CD8-positive, alpha-beta memory T cell (primary cell): Measurements from ENCODE around the gene PTCHD4. TPM values are rescaled to one million over a fixed set of nuclear protein-coding genes. Genes with fewer than 3 reads are reported as not detected.

Source experiments
- CTCF ChIA-PET: fragments of 350-600 bp; sonication (Branson Sonifier 250); formaldehyde crosslinking; loops from one replicate; lab custom pipeline; 2021; ENCODE audit warnings: antibody characterized with exemption; lab: Charles Lee
- POLR2A ChIA-PET: fragments of 350-600 bp; sonication (Branson Sonifier 250); formaldehyde crosslinking; loops from one replicate; lab custom pipeline; 2021; ENCODE audit warnings: antibody characterized with exemption; lab: Charles Lee
- DNase-seq, 5 donors: peaks; one replicate each; pipeline versions ENCODE4 v3.0.0 to v3.0.0-alpha.2; 2020 to 2022; ENCODE audit warnings: mixed read lengths in 1 of 5
- H3K27ac ChIP-seq: one replicate; pipeline ENCODE4 v1.7.0; 2013; ENCODE audit warnings: low read depth, mild to moderate bottlenecking, low read length, moderate library complexity
- H3K27me3 ChIP-seq: 2 replicates; pipeline ENCODE4 v1.7.0; 2013; ENCODE audit warnings: low read length, mild to moderate bottlenecking; ENCODE audit not compliant: insufficient read depth, poor library complexity, severe bottlenecking
- H3K36me3 ChIP-seq: 2 replicates; pipeline ENCODE4 v1.7.0; 2013; ENCODE audit warnings: mild to moderate bottlenecking, low read length, moderate library complexity; ENCODE audit not compliant: insufficient read depth
- H3K4me1 ChIP-seq: 2 replicates; pipeline ENCODE4 v1.7.0; 2013; ENCODE audit warnings: mild to moderate bottlenecking, low read length, moderate library complexity; ENCODE audit not compliant: insufficient read depth
- H3K4me3 ChIP-seq: 2 replicates; pipeline ENCODE4 v1.7.0; 2013; ENCODE audit warnings: mild to moderate bottlenecking, low read length
- H3K9me3 ChIP-seq: 2 replicates; pipeline ENCODE4 v1.7.0; 2013; ENCODE audit warnings: mild to moderate bottlenecking, low read length
- H3K27ac Mint-ChIP-seq, 8 donors: one replicate each; pipeline ENCODE4 v1.8.0; 2020 to 2021; ENCODE audit warnings: mixed read lengths in 8 of 8, mild to moderate bottlenecking in 6 of 8, inconsistent platforms in 3 of 8, moderate library complexity in 3 of 8
- H3K27me3 Mint-ChIP-seq, 2 donors: one replicate each; pipeline ENCODE4 v1.8.0; 2020 to 2021; ENCODE audit warnings: mixed read lengths in 2 of 2, mild to moderate bottlenecking in 1 of 2, moderate library complexity in 1 of 2
- H3K36me3 Mint-ChIP-seq, 3 donors: one replicate each; pipeline ENCODE4 v1.8.0; 2020 to 2021; ENCODE audit warnings: mixed read lengths in 3 of 3, inconsistent platforms in 1 of 3, mild to moderate bottlenecking in 1 of 3
- H3K4me1 Mint-ChIP-seq, 3 donors: one replicate each; pipeline ENCODE4 v1.8.0; 2020 to 2021; ENCODE audit warnings: mixed read lengths in 3 of 3, inconsistent platforms in 1 of 3, mild to moderate bottlenecking in 1 of 3
- H3K4me3 Mint-ChIP-seq, 7 donors: one replicate each; pipeline ENCODE4 v1.8.0; 2020 to 2021; ENCODE audit warnings: mixed read lengths in 7 of 7, mild to moderate bottlenecking in 6 of 7, moderate library complexity in 4 of 7, inconsistent platforms in 2 of 7
- H3K9me3 Mint-ChIP-seq, 5 donors: one replicate each; pipeline ENCODE4 v1.8.0; 2020 to 2022; ENCODE audit warnings: mixed read lengths in 5 of 5, mild to moderate bottlenecking in 3 of 5, moderate library complexity in 2 of 5, inconsistent platforms in 1 of 5
- polyA plus RNA-seq: library from polyadenylated mRNA; unstranded; fragments of 300-500 nt; fragmentation: Illumina TruSeq; gene quantifications from one replicate; pipeline ENCODE4 v1.2.3, GENCODE V29; 2021
- total RNA-seq, 2 experiments: library from RNA; stranded (reverse); gene quantifications; one replicate each; pipeline ENCODE4 v1.2.3, GENCODE V29; 2021

Gene PTCHD4
- total and polyA plus RNA-seq, 3 experiments from 2014 or later: not detected

DNA sequence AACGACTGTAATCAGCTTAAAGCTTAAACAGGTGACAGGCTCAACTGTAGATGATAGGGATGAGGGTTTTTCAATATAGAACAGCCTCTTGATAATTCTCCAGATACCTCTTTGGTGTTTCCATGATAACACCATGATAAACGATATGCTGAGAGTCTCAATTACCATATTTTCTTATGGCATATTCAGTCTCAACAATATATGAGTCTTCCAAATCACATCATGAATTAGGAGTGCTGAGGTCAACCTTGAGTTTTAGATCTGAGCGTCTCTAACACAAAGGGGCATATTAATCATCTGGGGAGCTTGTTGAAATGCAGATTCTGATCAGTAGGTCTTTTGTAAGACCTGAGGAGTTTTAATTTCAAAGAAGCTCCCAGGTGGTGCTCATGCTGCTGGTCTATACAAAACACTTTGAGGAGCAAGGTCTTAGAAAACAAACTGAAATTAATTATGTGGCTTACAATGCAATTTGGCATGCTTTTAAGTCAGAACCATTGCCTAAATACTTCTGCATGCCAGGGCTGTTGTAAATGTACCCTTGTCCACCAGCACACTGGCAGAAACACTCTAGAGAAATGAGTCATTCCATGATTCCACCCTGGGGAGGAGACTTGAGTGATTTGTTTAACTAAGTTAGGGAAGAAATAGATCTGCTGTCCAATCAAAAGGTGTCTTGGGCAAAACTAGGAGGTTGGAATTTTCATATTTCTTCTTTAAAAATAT lies 49.6 kb downstream of the PTCHD4 start:
- Mint-ChIP-seq H3K27me3 (peaks cover 0 to 1% of the 10 kb centered on the region in 2 donors), H3K27ac (no peak overlapping the region), H3K36me3 (no peaks in the 10 kb centered on the region), H3K4me3 (no peak overlapping the region), H3K4me1 (no peaks in the 10 kb centered on the region), H3K9me3 (peaks cover 0 to 5% (median 2%) of the 10 kb centered on the region in 5 donors)
- Histone ChIP-seq H3K27me3 (no peaks in the 10 kb centered on the region), H3K9me3 (no peaks in the 10 kb centered on the region), H3K4me1 (no peaks in the 10 kb centered on the region), H3K36me3 (no peaks in the 10 kb centered on the region), H3K4me3 (no peak overlapping the region), H3K27ac (no peak overlapping the region)
- ChIA-PET POLR2A (no interaction called here), CTCF (no interaction called here)
- no peak for DNase-seq
